ENCODE data around the gene PHF21A.

DNA sequence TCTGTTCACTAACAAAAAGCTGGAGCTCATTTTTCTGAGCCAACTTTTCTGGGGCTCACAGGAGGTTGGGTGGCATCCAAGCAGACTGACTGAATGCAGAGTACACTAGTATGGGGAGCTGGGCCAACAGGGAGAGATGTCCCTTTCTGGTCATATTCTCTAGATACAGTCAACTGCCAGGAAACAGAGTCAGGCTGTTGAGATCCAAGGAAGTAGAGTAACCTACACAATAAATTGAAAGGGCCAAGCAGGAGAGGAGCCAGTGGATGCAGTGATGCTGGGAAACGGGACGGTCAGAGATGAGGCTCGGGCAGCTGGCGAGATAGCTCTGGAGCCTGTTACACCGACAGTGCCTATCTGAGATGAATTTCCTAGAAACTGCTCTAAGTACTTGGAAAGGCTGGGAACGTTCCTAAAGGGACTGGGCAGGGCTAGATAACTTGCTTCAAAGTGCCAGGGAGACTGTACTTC, 127.7 kb downstream of the PHF21A start:
- TF ChIP-seq POLR2A (IDR thresholded peaks at IDR 0.05) (no peak), POLR2AphosphoS5 (IDR thresholded peaks at IDR 0.05; ENCODE audit: insufficient read depth in 1 of 2, low read depth in 1 of 2) (no peak)
- TF ChIP-seq, protein P1, sequence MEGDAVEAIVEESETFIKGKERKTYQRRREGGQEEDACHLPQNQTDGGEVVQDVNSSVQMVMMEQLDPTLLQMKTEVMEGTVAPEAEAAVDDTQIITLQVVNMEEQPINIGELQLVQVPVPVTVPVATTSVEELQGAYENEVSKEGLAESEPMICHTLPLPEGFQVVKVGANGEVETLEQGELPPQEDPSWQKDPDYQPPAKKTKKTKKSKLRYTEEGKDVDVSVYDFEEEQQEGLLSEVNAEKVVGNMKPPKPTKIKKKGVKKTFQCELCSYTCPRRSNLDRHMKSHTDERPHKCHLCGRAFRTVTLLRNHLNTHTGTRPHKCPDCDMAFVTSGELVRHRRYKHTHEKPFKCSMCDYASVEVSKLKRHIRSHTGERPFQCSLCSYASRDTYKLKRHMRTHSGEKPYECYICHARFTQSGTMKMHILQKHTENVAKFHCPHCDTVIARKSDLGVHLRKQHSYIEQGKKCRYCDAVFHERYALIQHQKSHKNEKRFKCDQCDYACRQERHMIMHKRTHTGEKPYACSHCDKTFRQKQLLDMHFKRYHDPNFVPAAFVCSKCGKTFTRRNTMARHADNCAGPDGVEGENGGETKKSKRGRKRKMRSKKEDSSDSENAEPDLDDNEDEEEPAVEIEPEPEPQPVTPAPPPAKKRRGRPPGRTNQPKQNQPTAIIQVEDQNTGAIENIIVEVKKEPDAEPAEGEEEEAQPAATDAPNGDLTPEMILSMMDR (IDR thresholded peaks at IDR 0.05), result no peak
